HG02938 (cell line): ENCODE measurements around the gene CUBN.
"Not testable (repeated sequence)": the region's sequence is repeated elsewhere in the genome, so short reads cannot be mapped to it uniquely, and the experiment has no call there.

ENCODE experiments used
- ATAC-seq: cut with Tn5 transposase; IDR thresholded peaks from one replicate; pipeline ENCODE4 v1.9.1; 2021; ENCODE audit warnings: mild to moderate bottlenecking, moderate library complexity; ENCODE audit not compliant: unreplicated experiment

CUBN gene

GRCh38 chr10:17019696-17020095 is 109.9 kb downstream of the CUBN start:
- ATAC-seq, result no peak

GRCh38 chr10:17013131-17013983 is 116.3 kb downstream of the CUBN start:
- ATAC-seq, result not testable (repeated sequence)

DNA sequence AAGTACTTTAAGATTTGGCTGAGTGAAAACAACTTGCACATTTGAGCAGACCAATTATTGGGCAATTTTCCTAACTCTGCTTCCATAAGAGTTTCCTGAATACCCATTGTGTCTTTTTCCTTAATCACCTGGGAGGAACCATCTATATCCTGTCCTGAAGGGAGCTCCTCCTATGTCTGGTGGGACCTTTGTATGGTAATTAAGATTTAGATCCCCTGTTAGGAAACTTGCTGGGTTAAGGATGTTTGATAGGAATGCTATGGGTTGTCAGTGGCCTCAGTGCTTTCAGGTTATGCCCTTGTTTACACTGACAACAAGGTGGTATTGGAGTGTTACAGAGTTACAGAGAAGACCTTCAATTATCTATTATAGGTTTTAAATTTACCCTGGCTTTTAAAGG is 116.9 kb downstream of the CUBN start:
- not testable (repeated sequence) for ATAC-seq

- no peak for ATAC-seq
Observed at GRCh38 chr10:17010363-17011145, 119.1 kb downstream of the CUBN start.

- ATAC-seq, result no peak
Observed at GRCh38 chr10:17009212-17009700, 120.4 kb downstream of the CUBN start.

DNA sequence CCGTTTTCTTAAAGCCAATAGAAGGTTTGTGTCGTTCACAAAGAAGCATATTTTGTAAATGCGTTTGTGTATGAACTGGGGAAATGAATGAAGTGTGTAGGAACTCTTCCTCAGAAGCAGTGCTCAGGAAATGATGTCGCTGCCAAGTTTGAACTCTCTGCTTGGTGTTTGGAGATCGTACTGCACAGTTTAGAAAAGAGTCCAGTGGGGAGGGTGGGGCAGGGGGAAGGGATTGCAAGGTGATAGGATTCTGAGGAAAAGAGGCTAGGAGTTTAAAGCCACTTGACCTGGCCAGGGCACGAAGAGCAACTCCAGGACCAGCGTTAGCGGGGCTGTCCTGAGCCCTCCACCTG is 122.2 kb downstream of the CUBN start:
- no peak for ATAC-seq

GRCh38 chr10:17006631-17007417 is 122.8 kb downstream of the CUBN start:
- no peak for ATAC-seq

DNA sequence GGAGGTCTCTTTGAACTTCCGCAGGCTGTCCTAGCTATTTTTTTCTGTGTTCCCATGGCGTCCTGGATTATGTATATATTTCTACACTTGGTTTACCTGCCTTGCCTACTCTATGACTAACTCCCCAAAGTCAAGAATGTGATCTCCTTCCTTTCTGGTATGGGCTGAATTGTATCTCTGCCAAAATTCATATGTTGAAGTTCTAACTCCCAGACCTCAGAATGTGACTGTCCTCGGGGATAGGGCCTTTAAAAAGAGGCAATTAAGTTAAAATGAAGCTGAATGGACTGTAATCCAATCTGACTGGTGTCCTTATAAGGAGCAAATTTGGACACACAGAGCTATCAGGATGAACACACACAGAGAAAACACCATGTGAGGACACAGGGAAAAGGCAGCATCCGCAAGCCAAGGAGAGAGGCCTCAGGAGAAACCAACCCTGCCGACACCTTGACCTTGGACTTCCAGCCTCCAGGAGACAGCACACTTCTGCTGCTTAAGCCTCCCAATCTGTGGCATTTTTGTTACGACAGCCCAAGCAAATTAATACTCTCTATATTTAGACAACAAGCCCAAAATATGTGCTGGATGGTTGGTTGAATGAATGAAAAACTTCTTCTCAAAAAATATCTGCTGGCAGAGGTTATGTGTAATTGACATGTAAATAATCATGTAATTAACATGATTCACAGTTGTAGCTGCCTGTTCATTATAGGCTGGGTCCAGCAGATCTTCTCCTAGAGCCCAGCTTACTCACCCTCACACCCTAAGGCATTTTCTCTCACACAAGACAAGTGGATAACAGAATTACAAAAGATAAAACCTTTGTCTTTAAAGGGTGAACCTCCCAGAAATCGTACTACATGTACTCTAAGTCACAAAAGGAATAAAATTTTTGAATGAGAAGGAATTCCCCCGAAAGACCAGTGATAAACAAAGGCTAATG is 123.7 kb downstream of the CUBN start:
- ATAC-seq, result no peak

DNA sequence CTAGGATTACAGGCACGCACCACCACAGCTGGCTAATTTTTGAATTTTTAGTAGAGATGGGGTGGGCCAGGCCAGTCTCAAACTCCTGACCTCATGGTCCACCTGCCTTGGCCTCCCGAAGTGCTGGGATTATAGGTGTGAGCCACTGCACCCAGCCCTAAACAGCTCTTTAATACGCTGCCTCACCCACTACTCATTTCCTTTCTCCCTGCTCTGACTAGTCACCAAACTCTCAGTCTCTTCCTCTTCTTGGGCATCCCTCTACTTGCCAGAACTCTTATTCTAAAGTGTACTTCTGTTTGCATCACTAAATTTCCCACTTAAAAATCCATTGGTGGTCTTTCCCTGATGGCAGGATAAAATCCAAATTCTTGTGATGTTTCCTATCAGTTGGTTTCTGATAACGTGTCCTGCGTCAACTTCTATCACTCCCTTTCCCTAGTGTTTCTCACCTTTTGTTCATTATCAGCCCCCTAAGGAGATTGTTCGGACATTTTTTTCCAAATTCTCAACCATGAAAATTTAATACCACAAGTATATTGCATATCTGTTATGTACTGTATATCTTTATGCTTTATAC is 124.7 kb downstream of the CUBN start:
- no peak for ATAC-seq

GRCh38 chr10:17003651-17004286 is 125.8 kb downstream of the CUBN start:
- ATAC-seq, result no peak

DNA sequence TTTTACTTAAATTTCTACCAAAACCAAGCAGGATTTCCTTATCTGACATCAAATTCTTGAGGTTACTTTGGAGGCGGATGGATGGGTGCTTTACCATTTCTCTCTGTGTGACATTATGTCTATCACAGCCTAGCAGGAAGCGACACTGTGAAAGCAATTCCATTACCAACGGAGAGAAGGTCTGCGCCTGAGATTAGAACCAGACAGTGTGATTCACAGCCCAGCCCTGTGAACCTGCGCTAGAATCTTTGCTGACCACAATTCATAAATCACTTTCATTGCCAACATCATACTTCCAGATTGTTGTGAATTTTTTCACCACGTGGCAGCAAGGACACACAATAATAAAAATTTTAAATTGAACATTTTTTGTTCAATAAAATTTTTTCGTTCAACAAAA is 126.5 kb downstream of the CUBN start:
- ATAC-seq, result no peak

DNA sequence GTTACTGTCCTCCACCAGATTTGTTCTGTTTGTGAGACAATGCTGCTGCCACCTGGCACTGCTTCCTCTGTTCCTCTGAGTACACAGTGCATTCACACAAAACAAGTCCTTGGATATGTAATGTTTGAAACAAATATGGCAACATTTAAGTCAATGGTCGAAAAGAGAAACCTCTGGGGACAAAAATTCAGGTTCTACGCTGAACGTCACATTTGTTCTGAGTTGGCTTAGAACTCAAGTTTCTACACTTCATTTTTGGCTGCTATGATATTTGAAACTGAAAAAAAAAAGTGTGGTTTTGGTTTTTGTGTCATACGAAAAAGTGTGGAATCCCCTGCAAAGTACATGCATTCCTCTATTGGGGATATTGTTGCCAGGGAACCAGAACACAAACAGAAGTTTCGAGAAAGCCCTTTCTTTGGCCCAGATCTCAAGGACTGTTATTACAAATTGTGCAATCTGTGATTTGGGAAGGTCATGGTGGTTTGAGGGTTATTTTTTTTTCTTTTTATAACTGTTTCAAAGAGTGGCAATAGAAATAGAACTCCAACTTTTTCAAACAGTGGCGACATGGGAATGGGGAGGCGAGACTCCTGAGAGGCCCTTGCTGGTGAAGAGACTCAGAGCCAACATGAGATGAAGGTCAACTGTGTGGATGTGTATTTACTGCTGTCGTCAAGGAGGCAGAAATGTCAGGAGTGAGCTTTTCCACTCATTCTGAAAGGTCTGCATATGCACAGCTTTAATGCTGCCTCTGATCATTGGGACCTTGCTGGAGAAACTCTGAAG is 127.5 kb downstream of the CUBN start:
- peak; percentile 72 for ATAC-seq

GRCh38 chr10:17001297-17001744 is 128.3 kb downstream of the CUBN start:
- ATAC-seq, result no peak

GRCh38 chr10:16999665-17000451 is 129.8 kb downstream of the CUBN start:
- no peak for ATAC-seq

DNA sequence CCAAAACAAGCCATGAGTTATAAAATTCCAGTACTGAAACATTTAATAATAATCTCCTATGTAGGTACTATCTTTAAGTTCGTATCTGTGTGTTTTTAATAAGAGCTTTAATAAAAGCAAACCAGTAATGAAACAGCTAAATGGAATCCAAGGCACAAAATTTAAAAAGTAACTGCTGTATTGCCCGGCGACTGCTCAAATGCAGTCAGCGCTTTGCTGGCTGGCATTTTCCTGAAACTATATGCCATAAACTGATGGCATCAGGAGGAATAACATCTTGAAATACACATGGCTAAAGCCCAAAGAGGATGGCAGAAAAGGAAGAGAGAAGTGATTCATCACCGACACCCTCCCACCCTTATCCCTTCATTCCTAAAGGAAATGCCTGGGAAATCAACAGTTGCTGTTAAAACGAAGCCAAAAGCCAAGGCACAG is 133.1 kb downstream of the CUBN start:
- no peak for ATAC-seq

- no peak for ATAC-seq
Observed at GRCh38 chr10:16995867-16996529, 133.6 kb downstream of the CUBN start.

DNA sequence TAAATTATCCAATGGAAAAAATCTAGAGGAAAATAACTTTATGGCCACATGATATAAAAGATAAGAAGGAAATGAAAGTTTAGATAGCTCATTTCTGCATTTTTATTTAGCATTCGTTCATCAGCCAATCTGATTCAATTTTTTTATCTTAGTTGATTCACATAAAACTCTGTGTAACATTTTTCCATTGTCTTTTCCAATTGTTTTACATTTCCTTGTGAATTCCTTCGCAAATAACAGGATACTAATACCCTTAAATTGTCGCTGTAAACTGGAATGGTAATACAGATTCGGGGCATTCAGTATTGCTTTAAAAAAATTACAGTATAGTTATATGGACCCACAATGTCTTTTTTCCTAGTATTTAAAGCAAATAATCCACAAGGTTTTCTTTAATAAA is 136.4 kb downstream of the CUBN start:
- ATAC-seq, result no peak
